ENCODE data around the gene CDHR5.

The CDHR5 gene

GRCh38 chr11:621838-622237 is 2.9 kb downstream of the CDHR5 start:
- no peak for DNase-seq (ENCODE audit: low read depth in 2 of 2)

GRCh38 chr11:620935-621814 is 3.6 kb downstream of the CDHR5 start:
- DNase-seq (ENCODE audit: low read depth in 2 of 2): no peak

- DNase-seq (ENCODE audit: low read depth in 2 of 2): no peak
Measured at GRCh38 chr11:620201-620600, 4.6 kb downstream of the CDHR5 start.

GRCh38 chr11:619628-620050 is 5.1 kb downstream of the CDHR5 start:
- no peak for DNase-seq (ENCODE audit: low read depth in 2 of 2)

GRCh38 chr11:618856-619627 is 5.7 kb downstream of the CDHR5 start:
- DNase-seq (ENCODE audit: low read depth in 2 of 2): no peak

- DNase-seq (ENCODE audit: low read depth in 2 of 2): no peak
Measured at GRCh38 chr11:617912-618682, 6.7 kb downstream of the CDHR5 start.

- DNase-seq (ENCODE audit: low read depth in 2 of 2): no peak
Measured at GRCh38 chr11:617199-617911, 7.4 kb downstream of the CDHR5 start.

- DNase-seq (ENCODE audit: low read depth in 2 of 2): no peak
Measured at GRCh38 chr11:616320-617198, 8.2 kb downstream of the CDHR5 start.

- DNase-seq (ENCODE audit: low read depth in 2 of 2): peak; percentile 67 to 68
Measured at GRCh38 chr11:615504-616319, 9.0 kb downstream of the CDHR5 start, which contains the start of gene IRF7. Gene IRF7, minus strand, starts transcription at chr11:615950. Its CDS starts 586 bp downstream, at chr11:615364.

GRCh38 chr11:614623-615503 is 9.9 kb downstream of the CDHR5 start:
- DNase-seq (ENCODE audit: low read depth in 2 of 2): no peak

GRCh38 chr11:614021-614622 is 10.6 kb downstream of the CDHR5 start:
- no peak for DNase-seq (ENCODE audit: low read depth in 2 of 2)

GRCh38 chr11:613369-613968 is 11.3 kb downstream of the CDHR5 start:
- peak in 1 of 2 experiments; percentile 6 for DNase-seq (ENCODE audit: low read depth in 2 of 2)

- DNase-seq (ENCODE audit: low read depth in 2 of 2): no peak
Measured at GRCh38 chr11:612961-613300, 11.8 kb downstream of the CDHR5 start.

- DNase-seq (ENCODE audit: low read depth in 2 of 2): no peak
Measured at GRCh38 chr11:612201-612960, 12.4 kb downstream of the CDHR5 start.

GRCh38 chr11:611001-611996 is 13.5 kb downstream of the CDHR5 start:
- no peak for DNase-seq (ENCODE audit: low read depth in 2 of 2)
